Measurements from ENCODE around the gene AGMO. TPM values are rescaled to one million over a fixed set of nuclear protein-coding genes. Genes with fewer than 3 reads are reported as not detected.

Gene AGMO
- total RNA-seq, 4 donors from 2014 or later: 0.17 to 0.83 (median 0.45) TPM; not detected in 1

DNA sequence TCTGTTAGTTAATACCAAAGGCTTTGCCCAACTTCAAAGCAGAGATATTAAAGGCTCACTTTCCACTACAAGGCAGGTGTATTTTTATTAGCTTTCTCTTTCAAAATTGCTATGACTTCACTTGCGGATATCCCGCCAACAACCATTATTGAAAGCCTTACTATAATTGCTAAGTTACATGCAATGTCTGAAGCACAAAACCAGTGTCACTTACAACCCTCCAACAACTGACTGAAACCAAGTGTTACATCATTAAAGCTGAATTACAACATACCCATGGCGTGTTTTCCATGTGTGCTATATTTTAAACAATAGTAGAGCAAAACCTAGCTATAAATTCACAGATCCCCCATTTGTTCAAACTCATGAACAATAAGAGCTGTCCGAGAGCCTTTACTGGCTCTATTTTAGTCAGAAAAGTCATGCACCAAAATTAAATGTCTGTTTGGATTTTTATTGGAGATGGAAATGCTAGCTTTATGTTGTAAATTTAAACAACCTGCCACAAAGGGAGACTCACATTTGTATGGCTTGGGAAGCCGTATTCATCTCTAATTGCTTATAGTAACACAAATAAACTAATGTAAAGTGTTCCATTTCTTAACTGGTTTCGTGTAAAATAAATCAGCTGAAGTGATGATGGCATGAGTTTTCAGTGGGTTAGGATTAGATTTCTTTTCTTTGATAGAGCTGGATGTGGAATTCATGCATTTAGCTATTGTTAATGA is 227.1 kb downstream of the AGMO start:
- 73% methylated on average over 6 of the region's 6 CpGs for WGBS
- H3K9me3 ChIP-seq: peaks cover 0 to 13% (median 4%) of the 10 kb centered on the region in 4 donors
- no peak overlapping the region for H3K27ac ChIP-seq (replicated peaks in 1 of 4)
- no peaks in the 10 kb centered on the region for H3K27me3 ChIP-seq
- no peaks in the 10 kb centered on the region for H3K36me3 ChIP-seq
- intact Hi-C loops (cut with DNase I): no loop called here
- no peak for TF ChIP-seq POLR2A (IDR thresholded peaks at IDR 0.05; ENCODE audit: low read depth)
- no peak for TF ChIP-seq POLR2AphosphoS5 (IDR thresholded peaks at IDR 0.05)
- no peak for TF ChIP-seq EP300 (IDR thresholded peaks at IDR 0.05)
- TF ChIP-seq, protein P1, sequence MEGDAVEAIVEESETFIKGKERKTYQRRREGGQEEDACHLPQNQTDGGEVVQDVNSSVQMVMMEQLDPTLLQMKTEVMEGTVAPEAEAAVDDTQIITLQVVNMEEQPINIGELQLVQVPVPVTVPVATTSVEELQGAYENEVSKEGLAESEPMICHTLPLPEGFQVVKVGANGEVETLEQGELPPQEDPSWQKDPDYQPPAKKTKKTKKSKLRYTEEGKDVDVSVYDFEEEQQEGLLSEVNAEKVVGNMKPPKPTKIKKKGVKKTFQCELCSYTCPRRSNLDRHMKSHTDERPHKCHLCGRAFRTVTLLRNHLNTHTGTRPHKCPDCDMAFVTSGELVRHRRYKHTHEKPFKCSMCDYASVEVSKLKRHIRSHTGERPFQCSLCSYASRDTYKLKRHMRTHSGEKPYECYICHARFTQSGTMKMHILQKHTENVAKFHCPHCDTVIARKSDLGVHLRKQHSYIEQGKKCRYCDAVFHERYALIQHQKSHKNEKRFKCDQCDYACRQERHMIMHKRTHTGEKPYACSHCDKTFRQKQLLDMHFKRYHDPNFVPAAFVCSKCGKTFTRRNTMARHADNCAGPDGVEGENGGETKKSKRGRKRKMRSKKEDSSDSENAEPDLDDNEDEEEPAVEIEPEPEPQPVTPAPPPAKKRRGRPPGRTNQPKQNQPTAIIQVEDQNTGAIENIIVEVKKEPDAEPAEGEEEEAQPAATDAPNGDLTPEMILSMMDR (IDR thresholded peaks at IDR 0.05): no peak
- no peak for DNase-seq (ENCODE audit: extremely low spot score)
- peaks cover 0 to 9% (median 1%) of the 10 kb centered on the region in 4 donors for H3K4me1 ChIP-seq
- H3K4me3 ChIP-seq: no peak overlapping the region

DNA sequence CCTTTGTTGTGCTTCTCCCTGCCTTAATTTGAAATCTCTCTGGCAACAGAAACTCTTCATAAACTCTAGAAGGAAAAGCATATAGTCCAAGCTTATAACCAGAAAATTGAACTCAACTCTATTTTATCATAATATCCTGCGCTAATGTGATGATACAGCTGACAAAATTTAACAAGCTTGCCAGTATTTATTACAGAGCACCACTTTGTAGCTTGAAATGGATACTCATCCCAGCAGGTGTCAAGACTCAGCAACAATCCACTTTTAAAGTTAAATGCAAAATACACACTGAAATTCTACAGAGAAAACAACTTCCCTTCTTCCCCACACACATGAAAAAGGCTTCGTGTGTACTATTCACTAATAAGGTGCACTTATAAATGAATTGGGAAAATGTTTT is 228.9 kb downstream of the AGMO start:
- WGBS: 83% methylated on average over 2 of the region's 2 CpGs
- Histone ChIP-seq H3K4me1 (peaks cover 0 to 9% (median 1%) of the 10 kb centered on the region in 4 donors), H3K9me3 (no peaks in the 10 kb centered on the region), H3K36me3 (no peaks in the 10 kb centered on the region), H3K4me3 (no peak overlapping the region), H3K27ac (replicated peaks in 1 of 4) (no peak overlapping the region), H3K27me3 (no peaks in the 10 kb centered on the region)
- no peak for TF ChIP-seq POLR2AphosphoS5 (IDR thresholded peaks at IDR 0.05)
- TF ChIP-seq, protein P1 (IDR thresholded peaks at IDR 0.05): no peak
- no peak for DNase-seq (ENCODE audit: extremely low spot score)
- intact Hi-C loops (cut with DNase I): no loop called here

DNA sequence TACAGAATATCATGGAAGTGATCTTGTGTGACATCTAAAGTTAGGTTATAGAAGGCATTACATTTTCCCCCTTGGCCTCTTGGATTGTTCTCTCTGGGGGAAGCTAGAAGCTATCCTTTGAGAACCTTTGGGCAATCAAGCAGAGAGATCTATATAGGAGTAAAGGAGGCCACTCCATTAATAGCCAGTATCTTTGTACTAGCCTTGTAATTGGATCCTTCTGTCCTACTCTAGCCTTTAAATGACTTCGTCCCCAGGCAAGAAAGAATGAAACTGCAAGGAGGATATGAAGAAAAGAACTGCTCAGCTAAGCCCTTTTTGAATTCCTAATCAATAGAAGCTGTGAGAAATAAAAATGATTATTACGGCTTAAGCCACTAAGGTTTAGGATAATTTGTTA is 230.9 kb downstream of the AGMO start:
- WGBS: 90% methylated on average over 2 of the region's 2 CpGs
- TF ChIP-seq EP300 (IDR thresholded peaks at IDR 0.05) (no peak), POLR2A (IDR thresholded peaks at IDR 0.05; ENCODE audit: low read depth) (no peak), POLR2AphosphoS5 (IDR thresholded peaks at IDR 0.05) (no peak)
- TF ChIP-seq, protein P1 (IDR thresholded peaks at IDR 0.05): no peak
- Histone ChIP-seq H3K4me3 (no peak overlapping the region), H3K27me3 (no peaks in the 10 kb centered on the region), H3K36me3 (no peaks in the 10 kb centered on the region), H3K9me3 (no peaks in the 10 kb centered on the region), H3K27ac (replicated peaks in 1 of 4) (no peak overlapping the region), H3K4me1 (peaks cover 0 to 9% (median 4%) of the 10 kb centered on the region in 4 donors)
- intact Hi-C loops (cut with DNase I): no loop called here
- no peak for DNase-seq (ENCODE audit: extremely low spot score)

DNA sequence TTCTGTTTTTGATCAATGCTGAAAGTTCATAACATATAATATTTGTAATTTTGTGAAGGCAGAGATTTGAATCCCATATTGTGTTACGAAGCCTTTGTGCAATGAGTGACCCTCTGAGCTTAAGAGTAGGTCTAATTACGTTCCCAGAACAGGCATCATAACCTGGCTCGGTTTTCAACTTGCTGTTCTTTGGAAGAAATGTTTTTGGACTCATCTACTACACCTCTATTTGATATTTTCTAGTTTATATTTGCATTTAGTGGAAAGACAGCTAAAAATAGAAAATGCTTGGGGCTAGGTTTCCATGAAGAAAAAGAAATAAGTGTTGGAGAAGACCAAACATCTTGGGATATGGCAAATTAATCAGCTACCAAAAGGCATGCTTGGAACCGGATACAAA is 234.8 kb downstream of the AGMO start:
- no peak for DNase-seq (ENCODE audit: extremely low spot score)
- WGBS: 78% methylated on average over 4 of the region's 4 CpGs
- Histone ChIP-seq H3K36me3 (no peaks in the 10 kb centered on the region), H3K27me3 (no peaks in the 10 kb centered on the region), H3K4me1 (peaks cover 0 to 9% (median 2%) of the 10 kb centered on the region in 4 donors), H3K27ac (replicated peaks in 1 of 4) (no peak overlapping the region), H3K4me3 (no peak overlapping the region), H3K9me3 (no peaks in the 10 kb centered on the region)
- no peak for TF ChIP-seq EP300 (IDR thresholded peaks at IDR 0.05)
- no peak for TF ChIP-seq POLR2AphosphoS5 (IDR thresholded peaks at IDR 0.05)
- TF ChIP-seq POLR2A (IDR thresholded peaks at IDR 0.05; ENCODE audit: low read depth): no peak
- intact Hi-C loops (cut with DNase I): loop anchor here (5.0 kb wide), 1 partner anchor 750 kb away; no protein-coding TSS in a partner anchor

DNA sequence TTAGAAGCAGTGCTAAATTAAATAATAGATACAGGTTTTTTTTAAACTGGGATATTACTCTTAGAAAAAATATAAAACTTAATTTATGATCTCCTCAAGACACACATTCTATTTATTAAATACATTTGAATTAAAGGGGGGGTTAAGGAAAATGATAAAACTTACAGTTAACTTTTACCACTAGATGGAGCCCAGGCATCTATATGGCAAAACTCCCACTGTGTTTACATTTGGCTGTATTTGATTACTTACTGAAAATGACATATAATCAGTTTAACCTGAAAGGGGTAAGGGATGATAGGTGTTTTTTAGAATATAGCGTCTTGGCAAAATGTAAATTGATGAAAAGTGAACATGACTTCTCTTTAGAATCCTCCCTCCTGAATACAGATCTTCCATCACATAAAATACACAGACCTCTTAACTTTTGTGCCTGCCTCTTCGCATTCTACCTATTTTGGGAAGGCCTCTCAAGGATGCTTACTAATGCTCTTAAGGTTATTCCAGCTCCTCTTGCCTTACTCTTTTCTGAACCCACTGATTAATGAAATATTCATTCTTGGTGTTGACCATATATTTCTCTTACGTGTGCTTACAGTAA is 235.7 kb downstream of the AGMO start:
- H3K27ac ChIP-seq (replicated peaks in 1 of 4): no peak overlapping the region
- H3K9me3 ChIP-seq: no peaks in the 10 kb centered on the region
- DNase-seq (ENCODE audit: extremely low spot score): no peak
- no peaks in the 10 kb centered on the region for H3K36me3 ChIP-seq
- H3K4me1 ChIP-seq: peaks cover 0 to 9% (median 2%) of the 10 kb centered on the region in 4 donors
- no peak overlapping the region for H3K4me3 ChIP-seq
- no peaks in the 10 kb centered on the region for H3K27me3 ChIP-seq
- WGBS: 65% methylated on average over 3 of the region's 3 CpGs
- TF ChIP-seq, protein P1 (IDR thresholded peaks at IDR 0.05): peak; percentile 46 to 63 (median 59)
- TF ChIP-seq EP300 (IDR thresholded peaks at IDR 0.05) (no peak), POLR2AphosphoS5 (IDR thresholded peaks at IDR 0.05) (no peak), POLR2A (IDR thresholded peaks at IDR 0.05; ENCODE audit: low read depth) (no peak)
- intact Hi-C loops (cut with DNase I): loop anchor here (5.0 kb wide), 1 partner anchor 751 kb away; no protein-coding TSS in a partner anchor
